ENCODE data around the gene RIC3. TPM values are rescaled to one million over a fixed set of nuclear protein-coding genes. Genes with fewer than 3 reads are reported as not detected.

The RIC3 gene
- total RNA-seq, 1 donor from 2014 or later, result 5.3 TPM

- no peak for DNase-seq (ENCODE audit: low spot score in 2 of 2)
- no peak within 1 kb of the TSS for H3K27ac ChIP-seq
- H3K27me3 ChIP-seq, result no peaks in the 10 kb centered on the region
- intact Hi-C loops (cut with DNase I), result loop anchor here (5.0 kb wide), 1 partner anchor 64 kb away; no protein-coding TSS in a partner anchor
- no peaks in the 10 kb centered on the region for H3K9me3 ChIP-seq
- H3K4me1 ChIP-seq, result peaks cover 0 to 18% of the 10 kb centered on the region in 2 donors
- peak in 1 of 3 experiments; percentile 14 for TF ChIP-seq CTCF (IDR thresholded peaks at IDR 0.05)
- peak within 1 kb of the TSS; percentile 62 to 87 for H3K4me3 ChIP-seq
- no peaks in the 10 kb centered on the region for H3K36me3 ChIP-seq
Observed at GRCh38 chr11:8080674-8081590, 87.9 kb downstream of the RIC3 start, which contains the start of gene TUB. TSS of gene TUB (plus strand) at chr11:8081211. CDS start at chr11:8081511, 300 bp downstream.

GRCh38 chr11:8080069-8080670 lies 88.7 kb downstream of the RIC3 start:
- Histone ChIP-seq H3K9me3 (no peaks in the 10 kb centered on the region), H3K36me3 (no peaks in the 10 kb centered on the region), H3K4me1 (peaks cover 0 to 18% of the 10 kb centered on the region in 2 donors), H3K27ac (no peak overlapping the region), H3K4me3 (peak overlapping the region; percentile 62 to 87), H3K27me3 (no peaks in the 10 kb centered on the region)
- DNase-seq (ENCODE audit: low spot score in 2 of 2), result no peak
- no peak for TF ChIP-seq CTCF (IDR thresholded peaks at IDR 0.05)
- intact Hi-C loops (cut with DNase I), result loop anchor here (5.0 kb wide), 1 partner anchor 63 kb away; no protein-coding TSS in a partner anchor

- H3K9me3 ChIP-seq, result no peaks in the 10 kb centered on the region
- DNase-seq (ENCODE audit: low spot score in 2 of 2), result no peak
- TF ChIP-seq CTCF (IDR thresholded peaks at IDR 0.05), result no peak
- no peaks in the 10 kb centered on the region for H3K27me3 ChIP-seq
- no peaks in the 10 kb centered on the region for H3K36me3 ChIP-seq
- no peak overlapping the region for H3K4me3 ChIP-seq
- H3K27ac ChIP-seq, result no peak overlapping the region
- peaks cover 0 to 18% of the 10 kb centered on the region in 2 donors for H3K4me1 ChIP-seq
- intact Hi-C loops (cut with DNase I), result no loop called here
Observed at GRCh38 chr11:8079111-8079675, 89.6 kb downstream of the RIC3 start.

- TF ChIP-seq CTCF (IDR thresholded peaks at IDR 0.05), result no peak
Observed at GRCh38 chr11:8075119-8075726, 93.6 kb downstream of the RIC3 start.

More at GRCh38 chr11:8075119-8075726, 93.6 kb downstream of the RIC3 start:
- H3K27me3 ChIP-seq, result no peaks in the 10 kb centered on the region
- no peak overlapping the region for H3K4me3 ChIP-seq
- H3K36me3 ChIP-seq, result no peaks in the 10 kb centered on the region
- no peak for DNase-seq (ENCODE audit: low spot score in 2 of 2)
- no peak overlapping the region for H3K27ac ChIP-seq
- intact Hi-C loops (cut with DNase I), result no loop called here
- no peaks in the 10 kb centered on the region for H3K9me3 ChIP-seq
- no peaks in the 10 kb centered on the region for H3K4me1 ChIP-seq
